Thoracic aorta endothelial cell (primary cell): Measurements from ENCODE around the gene PURA. TPM values are rescaled to one million over a fixed set of nuclear protein-coding genes. Genes with fewer than 3 reads are reported as not detected.

Source experiments
- total RNA-seq: library from RNA; depleted of rRNA; stranded (reverse); fragments of >200 nt; gene quantifications from 2 replicates; pipeline ENCODE4 v1.2.3, GENCODE V29; 2012

PURA gene
- total RNA-seq, result 19.4 and 20.3 TPM in 2 replicates

GRCh38 chr5:140113699-140114263, at the start of gene PURA:
Gene PURA, plus strand, starts transcription at chr5:140114109. Its CDS starts 73 bp downstream, at chr5:140114182.

GRCh38 chr5:140125637-140126036, 11.7 kb downstream of the PURA start, which contains the start of gene IGIP:
Gene IGIP, plus strand, starts transcription at chr5:140125937. Its CDS starts 2,540 bp downstream, at chr5:140128477.

GRCh38 chr5:140174465-140175366, 60.8 kb downstream of the PURA start, which contains the start of gene CYSTM1:
Gene CYSTM1, plus strand, starts transcription at chr5:140175188. Its CDS starts 19,278 bp downstream, at chr5:140194466.

Other genes with a start within 250 kb of the PURA start
- gene NRG2, start 70.8 kb upstream of the PURA start, total RNA-seq, result 0.27 and 0.93 TPM in 2 replicates
- 5.5 and 6.3 TPM in 2 replicates for gene IGIP, start 11.8 kb downstream of the PURA start, total RNA-seq
- gene CYSTM1, start 61.1 kb downstream of the PURA start, total RNA-seq, result 20.6 and 25.1 TPM in 2 replicates
- 141 and 146 TPM in 2 replicates for gene PFDN1, start 189.0 kb downstream of the PURA start, total RNA-seq
- gene HBEGF, start 232.5 kb downstream of the PURA start, total RNA-seq, result 27.0 and 27.8 TPM in 2 replicates
- gene SLC4A9, start 246.1 kb downstream of the PURA start, total RNA-seq, result not detected in 2 replicates